Ascending aorta (tissue), 2 donors: ENCODE measurements around the gene BLMH. TPM values are rescaled to one million over a fixed set of nuclear protein-coding genes. Genes with fewer than 3 reads are reported as not detected.

Experiments
- DNase-seq, 2 donors: peaks; one replicate each; pipeline ENCODE4 v3.0.0-alpha.2; 2019; ENCODE audit warnings: low spot score in 2 of 2
- H3K27ac ChIP-seq, 2 donors: fragments of 200-600 bp; sonication (generic); one replicate each; pipeline ENCODE4 v1.5.1; 2016 to 2017; ENCODE audit warnings: mild to moderate bottlenecking in 1 of 2
- H3K27me3 ChIP-seq: fragments of 200-600 bp; sonication (generic); one replicate; pipeline ENCODE4 v1.5.1; 2017
- H3K36me3 ChIP-seq, 2 donors: fragments of 200-600 bp; sonication (generic); one replicate each; pipeline ENCODE4 v1.5.1; 2016
- H3K4me1 ChIP-seq, 2 donors: fragments of 200-600 bp; sonication (generic); one replicate each; pipeline ENCODE4 v1.5.1; 2016 to 2017; ENCODE audit warnings: mild to moderate bottlenecking in 1 of 2
- H3K4me3 ChIP-seq, 2 donors: fragments of 200-600 bp; sonication (generic); one replicate each; pipeline ENCODE4 v1.5.1; 2016 to 2017; ENCODE audit warnings: mild to moderate bottlenecking in 1 of 2
- H3K9me3 ChIP-seq, 2 donors: fragments of 200-600 bp; sonication (generic); one replicate each; pipeline ENCODE4 v1.5.1; 2016
- intact Hi-C: fragments of 100-400 bp; cut with DNase I; formaldehyde crosslinking; loops from one replicate; pipeline ENCODE4 v1.15.1; 2023
- total RNA-seq: library from RNA; depleted of rRNA; stranded (reverse); fragments of >200 nt; gene quantifications from one replicate; pipeline ENCODE4 v1.1.0, GENCODE V29; 2016
- TF ChIP-seq, protein P1 (sequence below), 3 experiments: fragments of 200-600 bp in 2 of 3; fragments of 450-650 bp in 1 of 3; sonication (generic) in 2 of 3; IDR thresholded peaks; one replicate each; pipeline ENCODE4 v1.5.1; 2016 to 2019; ENCODE audit warnings: antibody characterized with exemption in 3 of 3, mild to moderate bottlenecking in 1 of 3, moderate library complexity in 1 of 3

Gene BLMH
- total RNA-seq, 1 donor from 2014 or later, result 6.9 TPM

DNA sequence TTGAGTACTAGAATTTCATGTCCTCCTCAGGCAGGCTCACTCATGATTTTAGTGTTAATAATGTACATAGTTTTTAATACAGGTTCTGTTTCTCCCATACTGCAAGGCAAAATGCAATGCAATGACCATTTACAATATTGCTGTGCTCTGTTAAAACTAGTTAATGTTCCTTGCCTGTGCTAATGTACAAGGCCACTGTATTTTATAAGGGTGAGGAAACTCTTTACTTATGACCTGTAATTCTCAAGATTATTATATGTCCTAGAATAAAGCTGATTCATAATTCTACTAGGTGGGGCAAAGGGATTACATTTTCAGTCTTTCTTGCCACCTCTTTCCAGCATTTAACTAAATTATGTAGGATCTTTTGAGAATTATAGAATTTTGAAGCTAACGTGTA is 22.7 kb upstream of the BLMH start:
- H3K27ac ChIP-seq, result no peak overlapping the region
- no peaks in the 10 kb centered on the region for H3K36me3 ChIP-seq
- H3K27me3 ChIP-seq, result no peaks in the 10 kb centered on the region
- H3K4me3 ChIP-seq, result no peak overlapping the region
- DNase-seq, result no peak
- H3K9me3 ChIP-seq, result no peaks in the 10 kb centered on the region
- H3K4me1 ChIP-seq, result no peaks in the 10 kb centered on the region
- TF ChIP-seq, protein P1, sequence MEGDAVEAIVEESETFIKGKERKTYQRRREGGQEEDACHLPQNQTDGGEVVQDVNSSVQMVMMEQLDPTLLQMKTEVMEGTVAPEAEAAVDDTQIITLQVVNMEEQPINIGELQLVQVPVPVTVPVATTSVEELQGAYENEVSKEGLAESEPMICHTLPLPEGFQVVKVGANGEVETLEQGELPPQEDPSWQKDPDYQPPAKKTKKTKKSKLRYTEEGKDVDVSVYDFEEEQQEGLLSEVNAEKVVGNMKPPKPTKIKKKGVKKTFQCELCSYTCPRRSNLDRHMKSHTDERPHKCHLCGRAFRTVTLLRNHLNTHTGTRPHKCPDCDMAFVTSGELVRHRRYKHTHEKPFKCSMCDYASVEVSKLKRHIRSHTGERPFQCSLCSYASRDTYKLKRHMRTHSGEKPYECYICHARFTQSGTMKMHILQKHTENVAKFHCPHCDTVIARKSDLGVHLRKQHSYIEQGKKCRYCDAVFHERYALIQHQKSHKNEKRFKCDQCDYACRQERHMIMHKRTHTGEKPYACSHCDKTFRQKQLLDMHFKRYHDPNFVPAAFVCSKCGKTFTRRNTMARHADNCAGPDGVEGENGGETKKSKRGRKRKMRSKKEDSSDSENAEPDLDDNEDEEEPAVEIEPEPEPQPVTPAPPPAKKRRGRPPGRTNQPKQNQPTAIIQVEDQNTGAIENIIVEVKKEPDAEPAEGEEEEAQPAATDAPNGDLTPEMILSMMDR (IDR thresholded peaks at IDR 0.05), result no peak
- intact Hi-C loops, result no loop called here

DNA sequence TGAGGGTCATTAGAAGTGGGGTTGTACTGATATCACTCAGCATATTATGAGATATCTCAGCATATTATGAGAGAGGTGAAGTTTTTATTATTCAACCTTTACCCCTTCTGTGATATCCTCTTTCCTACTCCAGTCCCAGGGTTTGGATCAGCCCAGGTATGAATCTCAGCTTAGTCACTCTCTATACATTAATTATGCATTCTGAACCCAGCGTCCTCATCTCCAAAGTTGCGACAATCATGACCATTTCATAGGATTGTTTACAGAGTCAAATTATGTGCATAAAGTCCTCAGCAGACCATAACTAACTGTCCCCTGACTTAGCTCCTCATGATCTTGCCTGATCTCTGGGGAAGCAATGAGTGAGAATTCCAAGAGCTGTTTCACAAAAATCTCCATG is 20.5 kb upstream of the BLMH start:
- Histone ChIP-seq H3K4me1 (no peaks in the 10 kb centered on the region), H3K36me3 (no peaks in the 10 kb centered on the region), H3K27ac (no peak overlapping the region), H3K9me3 (no peaks in the 10 kb centered on the region), H3K4me3 (no peak overlapping the region), H3K27me3 (no peaks in the 10 kb centered on the region)
- DNase-seq, result no peak
- TF ChIP-seq, protein P1 (IDR thresholded peaks at IDR 0.05), result no peak
- intact Hi-C loops, result no loop called here

DNA sequence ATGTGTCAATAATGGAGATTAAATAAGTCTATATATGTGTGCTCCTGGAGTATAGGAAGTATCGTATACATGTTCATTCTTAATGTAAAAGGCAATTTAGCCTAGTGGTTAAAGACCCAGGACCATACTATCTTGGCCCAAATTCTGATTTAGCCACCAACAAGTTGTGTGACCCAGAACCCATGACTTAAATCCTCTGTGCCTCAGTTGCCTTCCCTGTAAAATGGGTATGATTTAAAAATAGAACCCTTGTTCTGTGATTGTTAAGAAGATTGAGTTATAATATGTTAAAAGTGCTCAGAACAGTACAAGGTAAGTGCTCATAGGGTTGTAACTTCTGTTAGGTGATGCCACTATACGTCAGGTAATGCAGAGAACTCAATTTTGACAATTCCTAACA is 18.8 kb upstream of the BLMH start:
- Histone ChIP-seq H3K4me1 (no peaks in the 10 kb centered on the region), H3K9me3 (no peaks in the 10 kb centered on the region), H3K27me3 (no peaks in the 10 kb centered on the region), H3K27ac (no peak overlapping the region), H3K4me3 (no peak overlapping the region), H3K36me3 (no peaks in the 10 kb centered on the region)
- DNase-seq, result no peak
- intact Hi-C loops, result no loop called here
- TF ChIP-seq, protein P1 (IDR thresholded peaks at IDR 0.05), result no peak

- intact Hi-C loops, result no loop called here
Observed at GRCh38 chr17:30309591-30309990, 17.8 kb upstream of the BLMH start.

GRCh38 chr17:30308406-30308805 is 16.7 kb upstream of the BLMH start:
- intact Hi-C loops, result no loop called here
- TF ChIP-seq, protein P1 (IDR thresholded peaks at IDR 0.05), result no peak

More at GRCh38 chr17:30309591-30309990, 17.8 kb upstream of the BLMH start:
- Histone ChIP-seq H3K27me3 (no peaks in the 10 kb centered on the region), H3K36me3 (no peaks in the 10 kb centered on the region), H3K4me3 (no peak overlapping the region), H3K9me3 (no peaks in the 10 kb centered on the region), H3K27ac (no peak overlapping the region), H3K4me1 (no peaks in the 10 kb centered on the region)
- TF ChIP-seq, protein P1 (IDR thresholded peaks at IDR 0.05), result no peak
- DNase-seq, result no peak

GRCh38 chr17:30304778-30305177 is 13.0 kb upstream of the BLMH start:
- intact Hi-C loops, result no loop called here

More at GRCh38 chr17:30308406-30308805, 16.7 kb upstream of the BLMH start:
- no peak for DNase-seq
- H3K27ac ChIP-seq, result no peak overlapping the region
- no peaks in the 10 kb centered on the region for H3K9me3 ChIP-seq
- no peak overlapping the region for H3K4me3 ChIP-seq
- H3K36me3 ChIP-seq, result no peaks in the 10 kb centered on the region
- no peaks in the 10 kb centered on the region for H3K27me3 ChIP-seq
- H3K4me1 ChIP-seq, result no peaks in the 10 kb centered on the region

More at GRCh38 chr17:30304778-30305177, 13.0 kb upstream of the BLMH start:
- H3K27ac ChIP-seq, result no peak overlapping the region
- DNase-seq, result no peak
- H3K4me3 ChIP-seq, result no peak overlapping the region
- no peaks in the 10 kb centered on the region for H3K9me3 ChIP-seq
- no peaks in the 10 kb centered on the region for H3K27me3 ChIP-seq
- no peaks in the 10 kb centered on the region for H3K4me1 ChIP-seq
- H3K36me3 ChIP-seq, result no peaks in the 10 kb centered on the region
- TF ChIP-seq, protein P1 (IDR thresholded peaks at IDR 0.05), result no peak
